Measurements from ENCODE around the gene SLC28A2. TPM values are rescaled to one million over a fixed set of nuclear protein-coding genes. Genes with fewer than 3 reads are reported as not detected.

The SLC28A2 gene
- total RNA-seq, 1 donor from 2014 or later: not detected

DNA sequence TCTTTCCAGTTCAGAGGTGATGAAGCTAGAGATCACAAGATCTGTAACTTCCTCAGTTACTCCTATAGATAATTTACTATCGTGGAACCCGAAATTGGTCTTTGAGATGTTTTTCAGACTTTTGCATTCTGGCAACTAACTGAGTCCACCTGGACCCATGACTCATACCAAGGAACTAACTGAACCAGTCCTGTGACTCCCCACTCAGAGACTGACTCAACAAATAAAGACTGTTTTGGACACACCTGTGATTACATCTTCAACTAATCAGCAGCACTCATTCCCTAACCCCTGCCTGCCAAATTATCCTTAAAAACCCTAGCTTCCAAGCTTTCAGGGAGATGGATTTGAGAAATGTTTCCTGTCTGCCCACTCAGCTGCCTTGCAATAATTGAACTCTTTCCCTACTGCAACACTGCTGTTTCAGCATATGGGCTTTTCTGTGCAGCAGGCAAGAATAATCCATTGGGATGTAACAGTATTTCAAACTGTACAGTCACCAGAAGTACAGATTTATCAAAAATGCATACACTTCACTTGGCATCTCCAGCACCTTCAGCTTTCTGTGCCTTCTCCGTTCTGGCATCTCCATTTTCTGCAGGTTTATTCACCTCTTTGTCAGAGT lies 68.7 kb downstream of the SLC28A2 start:
- Histone ChIP-seq H3K27ac (no peak overlapping the region), H3K9me3 (no peaks in the 10 kb centered on the region), H3K4me3 (no peak overlapping the region), H3K27me3 (no peaks in the 10 kb centered on the region), H3K36me3 (no peaks in the 10 kb centered on the region), H3K4me1 (no peaks in the 10 kb centered on the region)
- no peak for DNase-seq (ENCODE audit: low spot score in 2 of 2)
- intact Hi-C loops (cut with DNase I): no loop called here
- TF ChIP-seq CTCF (IDR thresholded peaks at IDR 0.05): no peak

GRCh38 chr15:45326280-45326679 lies 74.2 kb downstream of the SLC28A2 start:
- H3K4me3 ChIP-seq: no peak overlapping the region
- DNase-seq (ENCODE audit: low spot score in 2 of 2): no peak
- no peaks in the 10 kb centered on the region for H3K9me3 ChIP-seq
- no peaks in the 10 kb centered on the region for H3K27me3 ChIP-seq
- TF ChIP-seq CTCF (IDR thresholded peaks at IDR 0.05): no peak
- no peak overlapping the region for H3K27ac ChIP-seq
- no peaks in the 10 kb centered on the region for H3K36me3 ChIP-seq
- H3K4me1 ChIP-seq: no peaks in the 10 kb centered on the region
- intact Hi-C loops (cut with DNase I): no loop called here

- H3K36me3 ChIP-seq: no peaks in the 10 kb centered on the region
- no peaks in the 10 kb centered on the region for H3K9me3 ChIP-seq
- no peak overlapping the region for H3K27ac ChIP-seq
- DNase-seq (ENCODE audit: low spot score in 2 of 2): no peak
- TF ChIP-seq CTCF (IDR thresholded peaks at IDR 0.05): no peak
- intact Hi-C loops (cut with DNase I): no loop called here
- no peaks in the 10 kb centered on the region for H3K27me3 ChIP-seq
- no peaks in the 10 kb centered on the region for H3K4me1 ChIP-seq
- H3K4me3 ChIP-seq: no peak overlapping the region
Measured at GRCh38 chr15:45326741-45327140, 74.7 kb downstream of the SLC28A2 start.

Other genes starting within 250 kb of the SLC28A2 start
- 6.5 TPM for gene SORD, start 229.0 kb upstream of the SLC28A2 start, total RNA-seq
- gene DUOX2, start 138.1 kb upstream of the SLC28A2 start, total RNA-seq: 2.3 TPM
- 0.32 TPM for gene DUOXA2, start 137.9 kb upstream of the SLC28A2 start, total RNA-seq
- 4.2 TPM for gene DUOXA1, start 122.4 kb upstream of the SLC28A2 start, total RNA-seq
- gene DUOX1, start 122.2 kb upstream of the SLC28A2 start, total RNA-seq: 2.7 TPM
- gene SHF, start 64.3 kb upstream of the SLC28A2 start, total RNA-seq: 75.0 TPM
- 6.1 TPM for gene GATM, start 126.3 kb downstream of the SLC28A2 start, total RNA-seq